Liver (tissue), 9 donors: ENCODE measurements around the gene JAML. TPM values are rescaled to one million over a fixed set of nuclear protein-coding genes. Genes with fewer than 3 reads are reported as not detected.
A peak's percentile ranks its signal among the peaks of the same experiment; 100 is the strongest.

Source experiments
- DNase-seq: peaks from one replicate; pipeline ENCODE4 v3.0.0-alpha.2; 2017; ENCODE audit warnings: low spot score
- H3K27ac ChIP-seq, 2 donors: one replicate each; pipeline ENCODE4 v1.7.0; 2013; ENCODE audit warnings: inconsistent platforms in 2 of 2, low read length in 2 of 2, control low read depth in 1 of 2, low read depth in 1 of 2, mild to moderate bottlenecking in 1 of 2
- H3K27me3 ChIP-seq, 4 donors: one replicate each; pipeline versions ENCODE4 v1.6.1 to v1.7.0; 2013; ENCODE audit warnings: low read length in 3 of 4, inconsistent platforms in 1 of 4, mild to moderate bottlenecking in 1 of 4, moderate library complexity in 1 of 4; ENCODE audit not compliant: control insufficient read depth in 4 of 4, insufficient read depth in 4 of 4
- H3K36me3 ChIP-seq, 4 donors: one replicate each; pipeline versions ENCODE4 v1.6.1 to v1.7.0; 2013; ENCODE audit warnings: low read length in 3 of 4, mild to moderate bottlenecking in 3 of 4, low read depth in 1 of 4, moderate library complexity in 1 of 4; ENCODE audit not compliant: control insufficient read depth in 4 of 4, insufficient read depth in 3 of 4
- H3K4me1 ChIP-seq, 4 donors: one replicate each; pipeline versions ENCODE4 v1.6.1 to v1.7.0; 2013; ENCODE audit warnings: low read length in 3 of 4, mild to moderate bottlenecking in 3 of 4, moderate library complexity in 1 of 4; ENCODE audit not compliant: control insufficient read depth in 4 of 4, insufficient read depth in 4 of 4
- H3K4me3 ChIP-seq, 3 donors: one replicate each; pipeline versions ENCODE4 v1.6.1 to v1.7.0; 2013; ENCODE audit warnings: low read length in 3 of 3, control low read depth in 1 of 3, low read depth in 1 of 3, mild to moderate bottlenecking in 1 of 3
- H3K9ac ChIP-seq, 2 donors: one replicate each; pipeline ENCODE4 v1.7.0; 2013; ENCODE audit warnings: low read length in 2 of 2, mild to moderate bottlenecking in 2 of 2, moderate library complexity in 2 of 2, control low read depth in 1 of 2, low read depth in 1 of 2
- H3K9me3 ChIP-seq, 4 donors: one replicate each; pipeline versions ENCODE4 v1.6.1 to v1.7.0; 2013; ENCODE audit warnings: low read length in 3 of 4; ENCODE audit not compliant: control insufficient read depth in 4 of 4
- EGR1 ChIP-seq, 2 donors: IDR thresholded peaks; 2 replicates each; pipeline ENCODE4 v1.6.1; 2016 to 2018; ENCODE audit warnings: antibody characterized with exemption in 2 of 2, low read depth in 2 of 2
- FOXA1 ChIP-seq: IDR thresholded peaks from 2 replicates; pipeline ENCODE4 v1.6.1; 2016; ENCODE audit warnings: antibody characterized with exemption
- FOXA2 ChIP-seq: IDR thresholded peaks from 2 replicates; pipeline ENCODE4 v1.6.1; 2016; ENCODE audit warnings: antibody characterized with exemption
- GABPA ChIP-seq, 2 donors: IDR thresholded peaks in 1 of 2; conservative IDR thresholded peaks in 1 of 2; 2 replicates each; pipeline ENCODE4 v1.6.1; 2016; ENCODE audit warnings: antibody characterized with exemption in 2 of 2, mild to moderate bottlenecking in 1 of 2, moderate library complexity in 1 of 2
- HNF4A ChIP-seq, 2 donors: conservative IDR thresholded peaks; 2 replicates each; pipeline ENCODE4 v1.6.1; 2016; ENCODE audit warnings: antibody characterized with exemption in 2 of 2, mild to moderate bottlenecking in 2 of 2
- HNF4G ChIP-seq: IDR thresholded peaks from 2 replicates; pipeline ENCODE4 v1.6.1; 2016; ENCODE audit warnings: antibody characterized with exemption
- JUND ChIP-seq, 2 donors: IDR thresholded peaks; 2 replicates each; pipeline ENCODE4 v1.6.1; 2016; ENCODE audit warnings: antibody characterized with exemption in 2 of 2
- NR2F2 ChIP-seq: IDR thresholded peaks from 2 replicates; pipeline ENCODE4 v1.6.1; 2016; ENCODE audit warnings: antibody characterized with exemption
- RAD21 ChIP-seq, 2 donors: IDR thresholded peaks; 2 replicates each; pipeline ENCODE4 v1.6.1; 2016; ENCODE audit warnings: antibody characterized with exemption in 2 of 2, mild to moderate bottlenecking in 2 of 2
- RXRA ChIP-seq, 2 donors: IDR thresholded peaks; 2 replicates each; pipeline ENCODE4 v1.6.1; 2017 to 2018; ENCODE audit warnings: antibody characterized with exemption in 2 of 2, mild to moderate bottlenecking in 1 of 2
- SP1 ChIP-seq: IDR thresholded peaks from 2 replicates; pipeline ENCODE4 v1.6.1; 2018; ENCODE audit warnings: antibody characterized with exemption, mild to moderate bottlenecking
- ZBTB33 ChIP-seq: IDR thresholded peaks from 2 replicates; pipeline ENCODE4 v1.6.1; 2016; ENCODE audit warnings: antibody characterized with exemption
- WGBS: extraction: QIAGEN DNeasy Blood & Tissue Kit; methylation state at CpG from one replicate; pipeline ENCODE4 v1.1.7; 2013; 5-methylcytosine and 5-hydroxymethylcytosine counted together
- polyA plus RNA-seq, 2 donors: library from polyadenylated mRNA; stranded (reverse) in 1 of 2; unstranded in 1 of 2; fragments of 200-250 nt in 1 of 2; fragments of >200 nt in 1 of 2; fragmentation: Nextera tagmentation in 1 of 2; extraction: Ambion mirVana in 1 of 2; gene quantifications; one replicate each; pipeline versions ENCODE4 v1.2.1 to v1.2.3, GENCODE V29; 2013 to 2015
- total RNA-seq, 2 donors: library from RNA; depleted of rRNA; stranded (reverse); fragments of >200 nt; gene quantifications; one replicate each; pipeline ENCODE4 v1.2.3, GENCODE V29; 2014
- TF ChIP-seq, protein P1 (sequence below): fragments of 150-350 bp; IDR thresholded peaks from 2 replicates; pipeline ENCODE4 v1.5.1; 2017; ENCODE audit warnings: improper control_type of control experiment, low read depth, low read length; ENCODE audit not compliant: missing input control
- TF ChIP-seq, protein P2 (sequence below): IDR thresholded peaks from 2 replicates; pipeline ENCODE4 v1.6.1; 2016; ENCODE audit warnings: antibody characterized with exemption, mild to moderate bottlenecking
- donor health status: healthy.
- donor health status: healthy.
- donor health status: healthy.
- donor health status: healthy.
- donor health status: healthy.

Gene JAML
- total and polyA plus RNA-seq, 4 donors, result 2.2 to 13.5 (median 6.5) TPM

DNA sequence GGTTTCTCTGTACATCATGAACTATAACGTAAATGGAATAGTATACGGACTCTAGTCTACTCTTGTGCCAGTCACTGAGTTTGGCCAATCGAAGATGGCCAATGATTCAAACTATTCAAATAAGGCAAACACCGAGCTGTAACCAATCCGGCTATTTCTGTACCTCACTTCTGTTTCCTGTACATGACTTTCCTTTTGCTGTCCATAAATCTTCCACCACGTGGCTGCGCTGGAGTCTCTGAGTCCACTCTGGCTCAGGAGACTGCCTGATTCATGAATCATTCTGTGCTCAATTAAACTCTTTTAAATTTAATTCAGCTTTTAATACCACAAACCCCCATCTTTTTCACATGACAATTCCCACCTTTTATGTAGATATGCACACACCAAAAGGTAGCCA is 1.5 kb upstream of the JAML start:
- H3K9me3 ChIP-seq, result no peaks in the 10 kb centered on the region
- H3K9ac ChIP-seq, result no peak overlapping the region
- H3K27me3 ChIP-seq, result no peaks in the 10 kb centered on the region
- TF ChIP-seq, protein P1, sequence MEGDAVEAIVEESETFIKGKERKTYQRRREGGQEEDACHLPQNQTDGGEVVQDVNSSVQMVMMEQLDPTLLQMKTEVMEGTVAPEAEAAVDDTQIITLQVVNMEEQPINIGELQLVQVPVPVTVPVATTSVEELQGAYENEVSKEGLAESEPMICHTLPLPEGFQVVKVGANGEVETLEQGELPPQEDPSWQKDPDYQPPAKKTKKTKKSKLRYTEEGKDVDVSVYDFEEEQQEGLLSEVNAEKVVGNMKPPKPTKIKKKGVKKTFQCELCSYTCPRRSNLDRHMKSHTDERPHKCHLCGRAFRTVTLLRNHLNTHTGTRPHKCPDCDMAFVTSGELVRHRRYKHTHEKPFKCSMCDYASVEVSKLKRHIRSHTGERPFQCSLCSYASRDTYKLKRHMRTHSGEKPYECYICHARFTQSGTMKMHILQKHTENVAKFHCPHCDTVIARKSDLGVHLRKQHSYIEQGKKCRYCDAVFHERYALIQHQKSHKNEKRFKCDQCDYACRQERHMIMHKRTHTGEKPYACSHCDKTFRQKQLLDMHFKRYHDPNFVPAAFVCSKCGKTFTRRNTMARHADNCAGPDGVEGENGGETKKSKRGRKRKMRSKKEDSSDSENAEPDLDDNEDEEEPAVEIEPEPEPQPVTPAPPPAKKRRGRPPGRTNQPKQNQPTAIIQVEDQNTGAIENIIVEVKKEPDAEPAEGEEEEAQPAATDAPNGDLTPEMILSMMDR, result no peak
- TF ChIP-seq FOXA1 (no peak), NR2F2 (no peak), EGR1 (IDR thresholded peaks at IDR 0.05; ENCODE audit: low read depth in 2 of 2) (no peak), RXRA (IDR thresholded peaks at IDR 0.05) (no peak), HNF4A (conservative IDR thresholded peaks at IDR 0.05) (no peak), FOXA2 (no peak), HNF4G (no peak), RAD21 (IDR thresholded peaks at IDR 0.05) (no peak), JUND (IDR thresholded peaks at IDR 0.05) (no peak)
- TF ChIP-seq, protein P2, sequence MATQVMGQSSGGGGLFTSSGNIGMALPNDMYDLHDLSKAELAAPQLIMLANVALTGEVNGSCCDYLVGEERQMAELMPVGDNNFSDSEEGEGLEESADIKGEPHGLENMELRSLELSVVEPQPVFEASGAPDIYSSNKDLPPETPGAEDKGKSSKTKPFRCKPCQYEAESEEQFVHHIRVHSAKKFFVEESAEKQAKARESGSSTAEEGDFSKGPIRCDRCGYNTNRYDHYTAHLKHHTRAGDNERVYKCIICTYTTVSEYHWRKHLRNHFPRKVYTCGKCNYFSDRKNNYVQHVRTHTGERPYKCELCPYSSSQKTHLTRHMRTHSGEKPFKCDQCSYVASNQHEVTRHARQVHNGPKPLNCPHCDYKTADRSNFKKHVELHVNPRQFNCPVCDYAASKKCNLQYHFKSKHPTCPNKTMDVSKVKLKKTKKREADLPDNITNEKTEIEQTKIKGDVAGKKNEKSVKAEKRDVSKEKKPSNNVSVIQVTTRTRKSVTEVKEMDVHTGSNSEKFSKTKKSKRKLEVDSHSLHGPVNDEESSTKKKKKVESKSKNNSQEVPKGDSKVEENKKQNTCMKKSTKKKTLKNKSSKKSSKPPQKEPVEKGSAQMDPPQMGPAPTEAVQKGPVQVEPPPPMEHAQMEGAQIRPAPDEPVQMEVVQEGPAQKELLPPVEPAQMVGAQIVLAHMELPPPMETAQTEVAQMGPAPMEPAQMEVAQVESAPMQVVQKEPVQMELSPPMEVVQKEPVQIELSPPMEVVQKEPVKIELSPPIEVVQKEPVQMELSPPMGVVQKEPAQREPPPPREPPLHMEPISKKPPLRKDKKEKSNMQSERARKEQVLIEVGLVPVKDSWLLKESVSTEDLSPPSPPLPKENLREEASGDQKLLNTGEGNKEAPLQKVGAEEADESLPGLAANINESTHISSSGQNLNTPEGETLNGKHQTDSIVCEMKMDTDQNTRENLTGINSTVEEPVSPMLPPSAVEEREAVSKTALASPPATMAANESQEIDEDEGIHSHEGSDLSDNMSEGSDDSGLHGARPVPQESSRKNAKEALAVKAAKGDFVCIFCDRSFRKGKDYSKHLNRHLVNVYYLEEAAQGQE, result no peak
- WGBS, result 82% methylated on average over 7 of the region's 7 CpGs
- H3K4me3 ChIP-seq, result no peak overlapping the region
- H3K36me3 ChIP-seq, result peaks cover 0 to 5% (median 1%) of the 10 kb centered on the region in 4 donors
- no peaks in the 10 kb centered on the region for H3K4me1 ChIP-seq
- H3K27ac ChIP-seq, result no peak overlapping the region
- DNase-seq, result no peak

DNA sequence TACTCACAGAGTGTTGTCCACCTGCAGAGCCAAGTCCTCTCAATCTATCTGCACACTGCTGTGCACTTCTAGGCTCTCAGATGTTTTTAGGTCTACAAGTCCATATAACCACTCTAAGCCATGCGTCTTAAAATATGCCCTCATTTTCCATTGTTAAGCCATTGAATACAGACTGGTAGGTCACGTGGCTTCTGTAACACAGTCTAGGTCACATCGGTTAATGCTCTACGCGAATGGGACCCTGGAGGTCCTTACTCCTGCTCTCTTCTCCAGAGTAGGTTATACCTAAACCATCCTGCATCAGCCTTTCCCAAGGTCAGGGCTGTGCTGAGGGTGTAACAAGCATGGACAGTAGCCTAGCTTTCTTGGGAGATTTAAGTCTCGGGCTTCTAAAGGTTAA is 819 bp downstream of the JAML start:
- 81% methylated on average over 6 of the region's 6 CpGs for WGBS
- no peaks in the 10 kb centered on the region for H3K27me3 ChIP-seq
- no peak for DNase-seq
- peak overlapping the region in 1 of 3 donors; percentile 28 for H3K4me3 ChIP-seq
- H3K9ac ChIP-seq, result peak overlapping the region in 1 of 2 donors; percentile 51
- no peak for TF ChIP-seq HNF4G
- TF ChIP-seq JUND (IDR thresholded peaks at IDR 0.05), result no peak
- TF ChIP-seq HNF4A (conservative IDR thresholded peaks at IDR 0.05), result no peak
- TF ChIP-seq EGR1 (IDR thresholded peaks at IDR 0.05; ENCODE audit: low read depth in 2 of 2), result no peak
- TF ChIP-seq ZBTB33, result no peak
- no peak for TF ChIP-seq SP1
- no peak for TF ChIP-seq GABPA (IDR thresholded peaks at IDR 0.05 in 1 of 2, conservative IDR thresholded peaks at IDR 0.05 in 1 of 2)
- no peaks in the 10 kb centered on the region for H3K4me1 ChIP-seq
- peaks cover 0 to 5% (median 1%) of the 10 kb centered on the region in 4 donors for H3K36me3 ChIP-seq
- peak overlapping the region in 1 of 2 donors; percentile 47 for H3K27ac ChIP-seq
- H3K9me3 ChIP-seq, result no peaks in the 10 kb centered on the region
